Measurements from ENCODE around the gene NUFIP1.
"Not testable (repeated sequence)": the region's sequence is repeated elsewhere in the genome, so short reads cannot be mapped to it uniquely, and the experiment has no call there.

The NUFIP1 gene

DNA sequence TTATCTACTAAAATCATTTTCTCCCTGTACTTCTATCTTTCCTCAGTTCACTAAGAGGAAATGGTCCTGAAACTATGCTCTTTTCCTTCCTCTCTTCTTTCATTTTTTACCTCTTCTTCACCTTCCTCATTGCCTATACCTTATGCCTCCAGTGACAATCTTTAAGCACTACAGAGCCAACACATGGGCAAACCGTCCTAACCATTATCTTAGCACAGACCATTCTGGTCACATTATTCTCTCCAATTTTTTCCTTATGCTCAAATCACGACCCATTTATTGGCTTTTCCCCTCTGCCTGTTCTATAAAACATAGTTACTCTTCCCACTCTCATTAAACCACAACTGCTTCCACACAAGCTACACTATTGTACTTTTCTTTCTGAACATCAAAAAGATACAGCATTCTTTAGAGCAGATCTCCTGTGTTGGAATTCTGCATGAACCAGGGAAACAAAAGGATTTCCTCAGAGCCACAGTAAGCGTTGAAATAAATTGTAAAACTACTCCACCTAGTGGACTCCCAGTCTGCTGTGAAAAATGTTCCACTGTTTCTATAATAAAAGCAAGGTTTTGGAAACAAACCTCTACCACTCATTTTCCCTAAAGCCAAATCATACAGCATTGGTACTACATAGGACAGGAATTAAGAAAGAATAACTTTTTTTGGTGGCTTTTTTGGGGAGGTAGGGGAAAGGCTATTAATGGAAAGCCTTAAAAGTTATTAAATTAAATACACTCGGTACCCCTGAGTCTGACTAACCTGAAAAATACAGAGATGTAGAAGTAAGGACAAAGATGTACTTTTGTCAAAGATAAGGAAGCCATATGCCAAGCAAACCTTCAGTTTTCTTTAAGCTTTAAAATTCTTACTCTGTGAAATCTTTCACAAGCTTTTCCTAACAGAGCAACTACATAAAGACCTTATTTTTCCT is 19.5 kb downstream of the NUFIP1 start:
- no peak for DNase-seq

GRCh38 chr13:44968434-44968815 is 20.8 kb downstream of the NUFIP1 start:
- DNase-seq = no peak

DNA sequence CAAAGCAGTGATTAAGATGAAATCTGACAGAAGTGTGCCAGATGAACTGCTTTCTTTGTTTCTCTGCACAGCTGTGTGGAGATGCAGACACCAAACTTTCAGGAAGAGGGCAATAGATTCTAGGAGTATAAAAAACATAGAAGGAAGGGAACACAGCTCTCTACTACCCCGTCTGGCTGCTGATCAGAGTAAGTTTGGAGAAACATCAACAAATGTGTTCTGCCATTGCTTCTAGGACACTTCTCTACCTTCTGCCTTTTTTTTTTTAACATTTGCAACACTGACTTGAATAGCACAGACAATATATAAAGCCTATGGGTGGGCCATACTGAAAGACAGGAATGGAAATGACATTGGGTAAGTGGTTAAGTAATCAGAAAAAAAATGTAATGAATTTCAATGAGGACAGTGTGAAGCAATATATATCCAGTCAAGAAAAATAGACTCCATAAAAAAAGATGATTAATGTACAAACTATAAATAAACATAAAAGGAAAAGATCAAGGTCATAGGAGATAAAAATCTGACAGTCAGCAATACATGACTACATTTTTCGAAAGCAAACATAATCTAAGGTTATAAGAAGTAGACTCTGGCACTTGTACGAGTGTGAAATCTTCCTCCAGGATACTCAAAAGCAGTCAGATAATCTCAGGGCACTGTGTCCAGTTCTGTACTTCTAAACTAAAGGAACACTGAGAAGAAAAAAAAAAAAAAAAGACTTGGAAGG is 21.4 kb downstream of the NUFIP1 start:
- no peak for DNase-seq

GRCh38 chr13:44961997-44962396 is 27.3 kb downstream of the NUFIP1 start:
- no peak for DNase-seq

- no peak for DNase-seq
Measured at GRCh38 chr13:44955406-44955805, 33.9 kb downstream of the NUFIP1 start.

GRCh38 chr13:44954224-44954623 is 35.0 kb downstream of the NUFIP1 start:
- no peak for DNase-seq

DNA sequence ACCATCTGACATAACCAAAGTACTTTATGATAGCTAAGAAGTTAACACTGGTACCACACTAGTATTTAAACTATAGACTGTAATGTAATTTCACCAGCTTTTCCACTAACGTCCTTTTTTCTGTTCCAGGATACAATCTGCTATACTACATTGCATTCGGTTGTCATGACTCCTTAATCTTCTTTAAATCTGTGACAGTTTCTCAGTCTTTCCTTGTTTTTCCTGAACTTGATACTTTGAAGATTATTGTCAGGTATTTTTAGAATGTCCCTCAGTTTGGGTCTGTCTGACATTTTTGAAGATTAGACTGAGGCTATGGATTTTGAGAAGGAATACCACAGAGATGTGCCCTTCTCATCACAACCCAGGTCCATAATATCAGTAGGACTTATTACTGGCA is 36.6 kb downstream of the NUFIP1 start:
- DNase-seq = no peak

DNA sequence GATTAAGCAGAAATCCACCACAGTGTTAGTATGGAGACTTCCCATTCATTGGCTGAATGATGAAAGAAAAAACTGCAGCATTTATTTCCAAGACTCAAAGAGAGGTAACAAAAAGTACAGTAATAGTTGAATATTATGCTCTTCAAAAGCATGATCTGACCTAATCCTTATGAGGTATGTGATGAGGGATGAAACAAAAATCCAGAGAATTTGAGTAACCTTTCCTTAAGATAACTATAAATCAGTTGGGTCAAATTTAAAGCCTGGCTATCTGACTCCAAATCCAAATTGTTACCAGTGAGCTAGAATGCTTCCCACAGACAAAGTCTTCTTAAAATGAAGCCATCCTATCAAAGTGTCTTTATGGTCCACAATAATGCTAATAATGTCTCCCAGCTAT is 38.1 kb downstream of the NUFIP1 start:
- no peak for DNase-seq

DNA sequence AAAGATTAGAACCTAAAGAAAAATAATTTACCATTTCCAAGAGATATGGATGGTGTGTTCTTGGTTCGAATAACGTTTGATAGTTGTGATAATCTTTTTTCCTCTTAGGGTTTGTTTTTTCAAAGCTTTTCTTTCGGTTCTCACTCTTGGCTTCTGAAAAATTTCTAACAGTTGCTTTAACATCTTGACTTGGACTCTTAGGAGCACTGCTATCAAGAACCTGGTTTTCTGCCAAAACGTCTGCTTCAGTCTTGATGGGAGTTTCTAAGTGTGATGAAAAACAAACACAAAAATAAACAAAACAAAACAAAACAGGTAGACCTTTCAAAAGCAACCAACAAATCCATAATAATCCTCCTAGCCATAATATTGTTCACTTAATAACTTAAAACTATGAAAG is 45.9 kb downstream of the NUFIP1 start:
- not testable (repeated sequence) for DNase-seq

DNA sequence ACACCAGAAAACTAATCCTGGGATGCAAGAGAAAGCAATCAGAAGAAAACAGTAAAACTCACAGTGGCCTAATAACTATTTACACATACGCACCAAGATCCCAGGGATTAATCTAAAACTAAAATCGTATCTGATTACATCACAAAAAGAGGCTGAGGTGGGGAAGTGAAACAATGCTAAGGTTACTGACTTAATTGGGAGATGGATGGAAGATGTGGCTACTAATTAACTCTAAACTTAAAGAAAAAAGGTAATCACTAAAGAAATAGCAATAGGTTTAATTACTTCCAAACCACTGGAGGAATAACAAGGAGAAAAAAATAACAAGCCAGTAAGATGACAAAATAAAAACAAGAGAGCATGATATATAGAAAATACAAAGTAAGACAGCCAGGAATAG is 50.4 kb downstream of the NUFIP1 start:
- DNase-seq = no peak

DNA sequence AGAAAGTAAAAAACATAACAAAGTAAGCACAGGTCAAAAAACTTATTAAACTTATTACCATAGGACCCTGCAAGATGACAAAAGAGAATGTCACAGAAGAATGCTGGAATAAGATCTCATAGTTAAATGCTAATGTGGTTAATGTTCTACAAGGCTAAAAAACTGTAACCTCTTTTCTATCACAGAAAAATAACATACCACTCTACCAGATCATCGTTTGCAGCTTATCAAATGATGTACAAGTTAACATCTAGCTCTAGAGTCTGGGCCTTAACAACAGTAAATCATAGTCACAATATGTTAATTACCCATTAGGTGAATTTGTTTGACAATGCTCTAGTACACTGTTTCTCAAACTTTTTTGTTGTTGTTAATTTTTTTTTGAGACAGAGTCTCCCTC is 53.0 kb downstream of the NUFIP1 start:
- no peak for DNase-seq

DNA sequence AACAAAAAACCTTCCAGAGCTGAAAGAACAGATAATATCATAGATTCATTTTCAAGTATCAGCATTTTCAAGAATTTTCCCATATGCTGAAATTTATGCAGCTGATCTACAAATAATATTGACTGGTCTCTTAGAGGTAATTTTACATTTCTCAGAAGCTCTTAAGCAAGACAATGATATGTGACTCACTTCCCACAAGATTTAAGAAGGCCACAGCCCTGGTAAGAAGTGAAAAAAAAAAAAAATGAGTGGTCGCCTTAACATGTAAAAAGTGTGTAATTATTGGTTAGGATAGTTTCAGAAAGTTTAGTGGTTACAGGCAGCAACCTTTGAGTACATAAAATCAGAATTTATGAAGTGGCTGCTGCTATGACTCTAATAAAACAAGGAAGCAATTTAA is 54.5 kb downstream of the NUFIP1 start:
- no peak for DNase-seq

DNA sequence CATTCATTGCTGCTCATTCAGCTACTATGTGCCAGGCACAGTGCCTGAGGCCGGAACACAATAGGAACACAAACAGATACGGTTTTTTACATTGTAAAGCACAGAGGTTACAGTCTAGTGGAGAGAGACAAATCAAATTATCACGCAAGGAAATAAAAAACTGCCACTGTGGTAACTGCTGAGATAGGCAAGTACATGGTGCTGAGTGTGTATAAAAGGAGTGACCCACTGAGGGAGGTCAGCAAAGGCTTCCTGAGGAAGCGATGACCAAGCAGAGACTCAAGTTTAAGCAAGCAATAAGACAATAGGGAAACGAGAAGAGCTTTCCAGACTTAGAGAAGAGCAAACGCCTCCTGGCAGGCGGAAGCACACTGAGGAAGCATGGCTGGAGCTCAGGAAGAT is 56.4 kb downstream of the NUFIP1 start:
- DNase-seq = no peak

- DNase-seq = no peak
Measured at GRCh38 chr13:44932171-44932849, 57.0 kb downstream of the NUFIP1 start.

GRCh38 chr13:44930963-44931623 is 58.2 kb downstream of the NUFIP1 start:
- no peak for DNase-seq

- no peak for DNase-seq
Measured at GRCh38 chr13:44930280-44930679, 59.0 kb downstream of the NUFIP1 start.

DNA sequence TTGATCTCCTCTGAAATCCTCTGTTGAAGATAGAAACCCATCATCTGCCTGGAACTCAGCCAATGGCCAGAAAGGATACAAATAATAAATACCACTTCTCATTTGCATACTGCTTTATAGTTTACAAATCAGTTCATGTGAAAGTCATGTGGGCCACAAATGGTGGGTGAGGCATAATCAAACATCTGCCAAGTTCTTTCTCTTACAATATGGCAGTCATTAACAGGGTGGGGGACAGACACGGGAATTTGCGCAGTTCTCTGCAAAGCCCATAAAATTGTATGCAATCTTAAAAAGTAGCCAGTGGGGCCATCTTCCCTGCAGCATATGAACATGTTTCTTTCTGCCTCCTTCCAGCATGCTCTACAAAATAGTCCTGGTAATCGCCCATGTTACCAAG is 59.6 kb downstream of the NUFIP1 start:
- no peak for DNase-seq

- no peak for DNase-seq
Measured at GRCh38 chr13:44927968-44928367, 61.3 kb downstream of the NUFIP1 start.

DNA sequence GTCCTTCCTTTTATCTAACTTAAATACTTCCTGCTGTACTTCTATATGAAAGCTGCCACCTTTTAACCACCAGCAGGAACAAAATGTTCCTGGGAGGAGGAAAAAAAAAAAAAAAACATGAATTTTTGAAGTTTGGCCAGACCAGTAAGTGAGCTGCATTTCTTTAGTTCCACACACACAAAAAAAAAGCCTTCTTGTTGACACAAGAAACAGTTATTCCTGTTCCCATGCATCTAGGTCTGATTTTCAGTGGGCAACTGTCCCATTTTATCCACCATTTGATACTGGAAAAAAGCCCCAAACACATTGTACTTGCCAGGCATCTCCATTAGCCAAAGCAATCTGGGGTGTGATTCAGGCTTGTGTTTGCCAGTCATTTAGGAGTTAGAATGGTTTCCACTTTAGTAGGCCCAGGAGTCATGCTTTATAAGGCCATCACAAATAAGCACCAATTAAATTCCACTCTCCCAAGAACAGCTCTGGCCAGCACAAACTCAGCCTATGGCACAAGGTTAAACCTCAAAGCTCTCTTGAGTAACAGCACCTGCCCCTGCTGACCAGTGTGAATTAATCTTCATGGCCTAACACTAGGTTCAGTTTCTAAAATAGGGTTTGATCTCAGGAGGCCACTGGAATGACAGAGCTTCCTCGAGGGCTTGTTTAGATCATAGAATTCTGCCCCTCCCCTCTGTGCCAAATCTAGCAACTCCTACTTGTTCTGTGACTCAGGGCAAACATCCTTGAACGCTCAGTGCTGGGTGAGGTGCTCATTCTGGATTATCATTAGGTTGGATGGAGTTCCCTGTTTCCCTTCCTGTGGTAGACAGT is 67.1 kb downstream of the NUFIP1 start:
- no peak for DNase-seq

DNA sequence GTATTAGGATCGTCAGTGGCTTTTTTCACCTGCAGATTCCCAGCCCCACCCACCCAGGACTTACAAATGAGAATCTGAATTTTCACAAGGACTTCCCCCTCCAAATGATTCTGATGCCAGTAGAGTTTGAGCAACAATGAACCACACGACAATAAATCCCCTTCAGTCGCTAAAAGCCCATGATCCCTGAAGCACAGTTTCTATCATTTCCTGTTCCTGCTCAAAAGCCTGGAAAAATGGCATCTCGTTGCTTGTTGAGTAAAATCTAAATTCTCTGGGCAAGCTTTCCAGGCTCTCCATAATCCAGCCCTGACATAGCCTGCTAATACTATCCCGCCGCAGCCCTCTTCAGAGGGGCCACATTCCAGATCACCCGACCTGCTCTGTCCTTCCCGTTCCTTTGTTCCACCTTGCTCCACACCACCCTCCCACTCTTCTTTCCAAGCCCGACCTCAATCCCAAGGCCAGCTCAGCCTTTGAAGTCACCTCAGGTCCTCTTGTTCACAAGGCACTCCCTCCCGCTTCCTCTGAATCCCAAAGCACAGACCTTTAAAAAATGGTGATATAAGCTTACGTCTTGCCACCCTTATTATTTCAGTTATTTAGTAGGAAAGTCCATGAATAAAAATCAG is 67.9 kb downstream of the NUFIP1 start:
- no peak for DNase-seq

GRCh38 chr13:44920013-44920412 is 69.3 kb downstream of the NUFIP1 start:
- no peak for DNase-seq
